ENCODE data around the gene LSAMP. TPM values are rescaled to one million over a fixed set of nuclear protein-coding genes. Genes with fewer than 3 reads are reported as not detected.

The LSAMP gene
- total RNA-seq, 1 experiment from 2014 or later: 0.90 TPM

DNA sequence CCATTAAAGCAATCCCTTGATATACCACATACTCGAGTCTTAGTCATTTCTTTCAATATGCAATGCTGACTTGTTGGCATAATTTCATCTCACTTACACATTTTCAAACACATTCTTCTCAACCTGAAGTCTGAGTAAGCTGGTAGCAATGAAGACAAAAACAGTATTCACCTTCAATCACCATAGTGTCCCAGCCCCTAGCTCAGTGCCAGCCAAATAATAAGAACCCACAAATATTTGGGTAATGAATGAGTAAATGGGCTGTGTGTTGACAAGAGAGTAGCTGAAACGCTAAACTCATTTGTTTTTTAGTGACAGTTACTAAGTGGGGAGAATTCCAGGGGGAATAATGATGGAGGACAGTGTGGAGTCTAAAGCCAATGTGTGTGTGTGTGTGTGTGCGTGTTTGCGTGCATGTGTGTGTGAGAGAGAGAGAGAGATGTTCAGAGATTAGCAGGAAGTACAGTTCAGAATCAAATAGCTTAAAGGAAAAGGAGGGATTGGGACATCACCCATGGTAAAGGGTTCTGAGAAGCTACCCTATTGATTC lies 656.3 kb downstream of the LSAMP start:
- no peak overlapping the region for H4K5ac ChIP-seq (ENCODE audit: insufficient read length, low read depth, low read length)
- no peak overlapping the region for H3K4ac ChIP-seq (ENCODE audit: low read depth, low read length)
- no peaks in the 10 kb centered on the region; the same call in 1 of the 2 replicates for H3K4me1 ChIP-seq (ENCODE audit: insufficient read depth, low read length)
- TF ChIP-seq, protein P1, sequence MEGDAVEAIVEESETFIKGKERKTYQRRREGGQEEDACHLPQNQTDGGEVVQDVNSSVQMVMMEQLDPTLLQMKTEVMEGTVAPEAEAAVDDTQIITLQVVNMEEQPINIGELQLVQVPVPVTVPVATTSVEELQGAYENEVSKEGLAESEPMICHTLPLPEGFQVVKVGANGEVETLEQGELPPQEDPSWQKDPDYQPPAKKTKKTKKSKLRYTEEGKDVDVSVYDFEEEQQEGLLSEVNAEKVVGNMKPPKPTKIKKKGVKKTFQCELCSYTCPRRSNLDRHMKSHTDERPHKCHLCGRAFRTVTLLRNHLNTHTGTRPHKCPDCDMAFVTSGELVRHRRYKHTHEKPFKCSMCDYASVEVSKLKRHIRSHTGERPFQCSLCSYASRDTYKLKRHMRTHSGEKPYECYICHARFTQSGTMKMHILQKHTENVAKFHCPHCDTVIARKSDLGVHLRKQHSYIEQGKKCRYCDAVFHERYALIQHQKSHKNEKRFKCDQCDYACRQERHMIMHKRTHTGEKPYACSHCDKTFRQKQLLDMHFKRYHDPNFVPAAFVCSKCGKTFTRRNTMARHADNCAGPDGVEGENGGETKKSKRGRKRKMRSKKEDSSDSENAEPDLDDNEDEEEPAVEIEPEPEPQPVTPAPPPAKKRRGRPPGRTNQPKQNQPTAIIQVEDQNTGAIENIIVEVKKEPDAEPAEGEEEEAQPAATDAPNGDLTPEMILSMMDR (conservative IDR thresholded peaks at IDR 0.05): no peak
- H2AFZ ChIP-seq (ENCODE audit: low read length): no peak overlapping the region
- H3K27me3 ChIP-seq (ENCODE audit: insufficient read depth, low read length): no peaks in the 10 kb centered on the region
- H2BK15ac ChIP-seq (ENCODE audit: low read depth, low read length): no peak overlapping the region
- H2BK12ac ChIP-seq (ENCODE audit: insufficient read length, low read depth, low read length): no peak overlapping the region
- no peak overlapping the region; a peak in 1 of 7 replicates for H3K27ac Mint-ChIP-seq
- H3K4me1 Mint-ChIP-seq: peaks cover 25 to 49% of the 10 kb centered on the region in 2 experiments
- DNase-seq: no peak
- no peak overlapping the region for H3K27ac ChIP-seq (ENCODE audit: insufficient read length, low read depth, low read length)
- no peak overlapping the region for H3T11ph ChIP-seq (ENCODE audit: low read length)
- no CpG with 5 or more reads among the region's 4 CpGs for WGBS (ENCODE audit: extremely low coverage, insufficient read length, low lambda C conversion rate)
- H3K9me3 ChIP-seq (ENCODE audit: control insufficient read depth, low read depth, low read length): no peaks in the 10 kb centered on the region
- peaks cover 4% of the 10 kb centered on the region for H3K23me2 ChIP-seq (ENCODE audit: insufficient read length, low read depth, low read length, poor library complexity, severe bottlenecking)
- peaks cover 0 to 3% (median 0%) of the 10 kb centered on the region in 3 experiments; a peak in 1 of 7 replicates for H3K36me3 Mint-ChIP-seq (ENCODE audit: insufficient read depth in 1 of 3, low read depth in 3 of 3)
- no peak overlapping the region for H4K91ac ChIP-seq (ENCODE audit: insufficient read length, low read depth, low read length)
- no peaks in the 10 kb centered on the region; a peak in 1 of 5 replicates for H3K9me3 Mint-ChIP-seq
- no peak overlapping the region for H3K18ac ChIP-seq (ENCODE audit: insufficient read length, low read depth, low read length)
- no peak overlapping the region for H2BK5ac ChIP-seq (ENCODE audit: insufficient read length, low read length)
- H2BK20ac ChIP-seq (ENCODE audit: low read depth, low read length, poor library complexity, severe bottlenecking): no peak overlapping the region
- no peaks in the 10 kb centered on the region for H3K79me2 ChIP-seq (ENCODE audit: insufficient read depth, low read length)
- no peak overlapping the region for H3K4me3 Mint-ChIP-seq
- no peak overlapping the region for H2BK120ac ChIP-seq (ENCODE audit: low read depth, low read length, poor library complexity, severe bottlenecking)
- no peak overlapping the region for H3K56ac ChIP-seq (ENCODE audit: insufficient read length, low read depth, low read length)
- no peaks in the 10 kb centered on the region for H3K79me1 ChIP-seq (ENCODE audit: insufficient read depth, low read depth, low read length, poor library complexity, severe bottlenecking)
- H2AK5ac ChIP-seq (ENCODE audit: insufficient read length, low read length): no peak overlapping the region
- no peak overlapping the region for H4K8ac ChIP-seq (replicated peaks; ENCODE audit: insufficient read length, low read depth, low read length)
- H3K14ac ChIP-seq (ENCODE audit: insufficient read depth, low read length): no peak overlapping the region
- H3K27me3 Mint-ChIP-seq (ENCODE audit: low read depth): no peaks in the 10 kb centered on the region
- H3K23ac ChIP-seq (ENCODE audit: insufficient read length, low read depth, low read length): no peak overlapping the region
- H3K4me2 ChIP-seq (ENCODE audit: insufficient read depth, insufficient read length, low read length): no peak overlapping the region
- no peaks in the 10 kb centered on the region for H4K20me1 ChIP-seq (ENCODE audit: control insufficient read depth, insufficient read depth, insufficient read length)
- no peak overlapping the region for H3K9ac ChIP-seq (ENCODE audit: extremely low read depth, insufficient read length, low read length)
